Activated naive CD4-positive, alpha-beta T cell treated with Interleukin-2 at 50 U/mL for 16 hours (primary cell): ENCODE measurements around the gene KSR1.
"Not testable (repeated sequence)": the region's sequence is repeated elsewhere in the genome, so short reads cannot be mapped to it uniquely, and the experiment has no call there.

Experiments
- DNase-seq: peaks from one replicate; pipeline ENCODE4 v3.0.0-alpha.2; 2020

Gene KSR1

DNA sequence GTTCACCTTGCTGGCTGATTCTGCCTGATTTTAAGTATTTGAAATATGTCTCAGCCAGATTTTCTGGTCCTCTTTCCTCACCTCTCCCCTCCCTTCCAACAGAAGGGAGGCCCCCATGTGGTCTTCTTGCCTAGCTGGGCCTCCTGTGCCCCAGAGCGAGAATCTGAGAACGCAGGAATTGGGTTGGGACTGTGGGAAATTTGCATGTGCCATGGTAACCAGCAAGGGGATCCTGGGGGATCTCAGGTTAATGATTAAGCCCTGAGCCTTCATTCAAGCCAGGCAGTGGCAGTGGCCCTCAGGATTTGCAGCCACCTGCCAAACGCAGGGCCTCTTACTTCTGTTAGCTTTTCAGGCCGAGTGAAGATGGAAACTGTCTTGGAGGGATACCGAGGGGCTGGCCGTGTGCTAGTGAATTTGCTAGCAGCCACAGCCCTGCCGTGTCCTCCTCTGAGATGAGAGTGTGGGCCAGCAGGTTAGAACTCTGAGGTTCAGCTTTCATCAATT lies 40.2 kb downstream of the KSR1 start:
- DNase-seq = no peak

DNA sequence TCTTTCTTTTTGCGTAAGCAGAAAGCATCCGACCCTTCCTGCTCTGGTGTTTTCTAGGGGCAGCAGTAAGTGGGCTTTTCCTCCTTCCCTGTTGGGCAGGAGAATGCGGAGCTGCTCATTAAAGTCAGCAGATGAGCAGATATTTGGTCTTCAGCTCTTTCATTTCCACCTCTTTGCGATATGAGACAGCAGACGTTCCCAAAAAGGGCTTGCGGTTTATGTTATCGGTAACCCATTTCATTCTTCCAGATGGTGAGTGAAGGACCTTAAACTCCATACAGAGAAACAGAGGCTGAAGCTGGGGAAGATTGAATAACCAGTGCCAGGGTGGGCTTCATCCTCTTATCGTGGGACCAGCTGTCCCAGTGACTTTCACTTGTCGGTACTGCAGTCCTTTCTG lies 40.7 kb downstream of the KSR1 start:
- DNase-seq = no peak

- DNase-seq = no peak
Measured at GRCh38 chr17:27497696-27498095, 41.4 kb downstream of the KSR1 start.

- DNase-seq = no peak
Measured at GRCh38 chr17:27498615-27499309, 42.5 kb downstream of the KSR1 start.

DNA sequence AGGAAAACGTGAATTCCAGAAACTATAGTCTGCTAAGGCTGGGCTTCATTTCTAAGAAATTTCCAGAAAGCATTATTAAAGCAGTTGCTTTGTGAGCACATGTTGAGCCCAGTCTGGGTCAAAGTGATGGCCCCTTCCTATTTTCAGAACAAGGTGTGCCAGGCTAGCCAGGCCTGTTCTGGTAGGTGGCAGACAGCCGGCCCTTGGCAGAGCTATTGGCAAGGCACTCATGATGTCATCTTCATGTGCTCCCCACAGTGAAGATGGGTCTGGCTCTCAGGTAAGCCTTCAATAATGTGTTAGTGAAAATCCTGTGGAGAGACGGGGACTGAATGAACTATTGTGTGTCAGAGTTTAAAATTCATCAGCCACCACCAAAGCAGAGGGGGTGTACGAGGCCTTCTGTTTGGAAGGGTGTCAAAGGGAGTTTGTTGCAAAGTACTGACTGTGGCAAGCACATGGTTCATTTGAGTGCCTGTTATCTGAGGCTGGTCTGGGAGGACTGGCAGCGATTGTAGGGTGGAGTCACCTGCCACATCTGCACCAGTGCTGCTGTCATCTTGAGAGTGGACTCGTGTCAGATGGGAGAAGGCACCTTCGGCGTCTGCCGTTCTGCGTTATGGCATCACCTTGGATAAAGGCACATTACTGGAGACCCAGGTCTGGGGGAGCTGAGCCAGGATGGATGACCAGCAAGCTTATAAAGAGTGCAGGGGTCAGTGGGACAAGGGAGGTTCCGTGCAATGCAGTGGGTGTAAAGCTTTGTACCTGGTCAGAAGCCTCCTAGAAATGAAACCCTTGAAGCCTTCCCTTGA lies 43.4 kb downstream of the KSR1 start:
- no peak for DNase-seq

- not testable (repeated sequence) for DNase-seq
Measured at GRCh38 chr17:27501338-27501737, 45.1 kb downstream of the KSR1 start.

DNA sequence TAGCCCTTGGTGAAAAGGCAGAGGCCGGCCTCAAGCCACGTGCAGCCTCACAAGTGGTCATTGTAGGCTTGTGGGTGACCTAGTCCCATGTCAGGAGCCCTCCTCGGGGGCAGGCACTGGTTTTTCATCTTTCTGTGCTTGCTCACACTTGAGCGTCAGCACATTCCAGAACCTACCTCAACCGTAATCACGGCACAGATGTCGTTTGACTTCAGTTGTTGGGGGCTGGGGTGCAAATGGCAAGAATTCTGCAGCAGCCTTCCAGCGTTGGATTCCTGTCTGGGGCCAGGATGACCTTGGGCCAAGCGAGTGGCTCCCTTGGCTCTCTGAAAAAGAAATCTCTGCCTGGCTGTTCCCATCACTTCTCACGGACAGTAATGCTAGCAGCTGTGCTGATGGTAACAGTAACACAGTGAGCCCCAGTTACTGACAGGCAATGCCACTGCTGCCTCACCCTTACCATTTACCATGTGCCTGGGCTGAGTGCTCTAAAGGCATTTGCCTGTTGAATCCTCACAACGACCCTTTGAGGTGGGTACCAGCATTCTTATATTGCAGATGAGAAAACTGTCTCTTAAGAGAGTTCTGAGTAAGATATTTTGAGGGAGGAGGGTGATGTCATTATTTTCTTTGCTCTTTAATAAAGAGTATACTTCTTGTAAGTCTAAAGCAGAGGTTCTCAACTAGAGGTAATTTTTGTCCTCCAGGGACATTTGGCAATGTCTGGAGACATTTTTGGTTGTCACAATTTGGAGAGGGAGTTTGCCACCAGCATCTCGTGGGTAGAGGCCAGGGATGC lies 46.5 kb downstream of the KSR1 start:
- DNase-seq = no peak

GRCh38 chr17:27503611-27504010 lies 47.4 kb downstream of the KSR1 start:
- DNase-seq = no peak

DNA sequence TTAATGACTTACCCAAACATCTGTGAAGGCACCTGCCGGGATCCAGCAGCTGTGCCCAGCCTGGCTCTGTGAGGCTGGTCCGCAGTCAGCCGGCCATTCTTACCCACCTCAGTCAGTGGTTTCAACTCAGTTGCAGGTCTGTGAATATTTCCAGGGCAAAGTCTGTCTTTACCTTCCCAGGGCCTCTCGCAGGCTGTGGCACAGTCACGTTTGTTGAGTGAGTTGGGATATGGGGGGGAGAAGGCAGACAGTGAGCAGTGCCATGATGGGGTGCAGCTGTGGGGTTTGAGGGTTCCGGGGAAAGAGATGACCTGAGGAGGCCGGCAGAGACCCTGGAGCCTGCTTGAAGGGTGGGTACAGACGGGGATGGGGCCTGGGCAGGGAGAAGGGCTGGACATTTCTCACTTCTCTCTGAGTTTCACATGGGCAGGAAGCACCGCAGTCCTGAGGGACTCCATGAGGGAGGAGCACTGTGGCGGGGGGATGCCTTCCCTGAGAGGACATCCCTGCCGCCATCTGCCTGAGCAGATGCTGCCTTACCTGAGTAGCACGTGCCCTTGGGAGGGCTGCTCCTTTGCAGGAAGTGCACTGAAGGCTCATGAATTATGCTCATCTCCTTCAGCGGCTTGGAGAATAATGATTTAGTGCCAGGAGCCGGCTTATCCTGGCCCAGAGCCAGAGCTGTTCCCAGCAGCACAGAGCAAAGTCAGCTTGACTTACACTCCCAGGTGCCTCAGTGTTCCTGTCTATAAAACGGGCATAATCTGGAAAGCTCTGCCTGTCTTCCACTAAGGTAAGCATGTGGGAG lies 48.1 kb downstream of the KSR1 start:
- DNase-seq = no peak

DNA sequence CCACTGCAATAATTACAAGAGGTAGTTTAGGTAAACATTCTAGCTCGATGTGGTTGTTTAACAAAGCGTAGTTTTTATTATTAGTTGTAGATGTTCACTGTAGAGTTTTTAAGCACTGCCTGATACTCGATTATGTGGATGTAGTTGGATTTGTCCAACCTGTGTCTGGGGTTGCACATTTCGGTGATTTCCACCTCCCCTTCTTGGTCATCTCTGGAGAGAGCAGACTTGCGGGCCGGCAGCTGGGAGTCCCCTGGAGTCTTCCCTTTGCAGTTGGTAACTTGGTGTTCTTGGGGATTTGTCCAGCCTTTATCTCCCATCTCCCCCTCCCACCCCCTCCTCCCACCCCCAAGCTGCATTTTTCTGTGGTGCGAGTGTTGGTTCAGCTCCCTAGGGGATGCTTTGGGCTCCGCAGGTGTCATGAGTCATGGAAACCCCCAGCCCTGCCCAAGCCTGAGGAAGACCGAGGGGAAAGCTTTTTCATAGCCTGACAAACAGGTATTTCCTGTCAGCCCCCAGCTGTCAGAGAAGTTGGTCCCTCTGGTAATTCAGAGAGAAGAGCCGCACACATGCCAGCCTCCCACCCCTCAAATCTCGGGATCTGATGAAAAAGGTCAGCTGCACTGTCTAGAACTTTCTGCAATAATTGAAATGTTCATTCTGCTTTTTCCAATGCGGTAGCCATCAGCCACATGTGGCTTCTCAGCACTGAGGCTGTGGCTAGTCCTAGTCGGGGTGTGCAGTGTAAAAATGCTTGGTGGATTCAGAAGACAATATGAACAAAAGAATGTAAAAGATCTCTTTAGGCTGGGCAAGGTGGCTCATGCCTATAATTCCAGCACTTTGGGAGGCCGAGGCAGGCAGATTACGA lies 50.3 kb downstream of the KSR1 start:
- DNase-seq = no peak

DNA sequence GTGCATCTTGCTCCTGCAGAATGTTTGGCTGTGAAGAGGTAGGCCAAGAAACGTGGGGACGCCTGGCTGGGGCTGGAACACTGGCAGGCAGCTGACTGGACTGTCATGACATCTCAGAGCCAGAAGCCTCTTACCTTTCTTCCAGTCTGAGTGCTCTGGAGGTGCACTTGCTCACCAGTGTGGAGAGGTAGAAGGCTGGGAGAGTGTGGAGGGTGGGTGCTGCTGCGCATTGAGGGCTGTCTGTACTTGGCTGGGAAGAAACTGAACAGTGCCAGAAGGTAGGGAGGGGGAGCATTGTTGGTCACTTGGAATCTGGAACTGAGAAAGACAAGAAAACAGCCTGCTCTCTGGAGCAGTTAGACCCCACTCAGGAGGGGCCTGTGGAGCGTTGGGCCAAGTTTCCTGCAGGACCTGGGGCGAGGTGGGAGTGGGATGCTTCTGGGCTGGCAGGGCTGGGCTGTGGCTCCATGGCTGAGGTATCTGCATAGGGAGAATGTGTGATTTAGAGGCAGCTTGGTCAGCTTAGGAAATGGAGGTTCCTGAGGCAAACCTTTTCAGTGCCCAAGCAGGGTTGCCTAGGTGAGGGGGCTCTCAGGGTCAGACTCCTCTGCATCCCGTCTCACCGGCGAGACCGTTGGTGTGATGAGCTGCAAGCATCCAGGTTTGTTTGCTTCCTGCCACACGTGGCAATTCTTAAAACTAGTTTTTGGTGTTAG lies 55.1 kb downstream of the KSR1 start:
- DNase-seq = no peak

- DNase-seq = no peak
Measured at GRCh38 chr17:27512031-27512430, 55.8 kb downstream of the KSR1 start.

DNA sequence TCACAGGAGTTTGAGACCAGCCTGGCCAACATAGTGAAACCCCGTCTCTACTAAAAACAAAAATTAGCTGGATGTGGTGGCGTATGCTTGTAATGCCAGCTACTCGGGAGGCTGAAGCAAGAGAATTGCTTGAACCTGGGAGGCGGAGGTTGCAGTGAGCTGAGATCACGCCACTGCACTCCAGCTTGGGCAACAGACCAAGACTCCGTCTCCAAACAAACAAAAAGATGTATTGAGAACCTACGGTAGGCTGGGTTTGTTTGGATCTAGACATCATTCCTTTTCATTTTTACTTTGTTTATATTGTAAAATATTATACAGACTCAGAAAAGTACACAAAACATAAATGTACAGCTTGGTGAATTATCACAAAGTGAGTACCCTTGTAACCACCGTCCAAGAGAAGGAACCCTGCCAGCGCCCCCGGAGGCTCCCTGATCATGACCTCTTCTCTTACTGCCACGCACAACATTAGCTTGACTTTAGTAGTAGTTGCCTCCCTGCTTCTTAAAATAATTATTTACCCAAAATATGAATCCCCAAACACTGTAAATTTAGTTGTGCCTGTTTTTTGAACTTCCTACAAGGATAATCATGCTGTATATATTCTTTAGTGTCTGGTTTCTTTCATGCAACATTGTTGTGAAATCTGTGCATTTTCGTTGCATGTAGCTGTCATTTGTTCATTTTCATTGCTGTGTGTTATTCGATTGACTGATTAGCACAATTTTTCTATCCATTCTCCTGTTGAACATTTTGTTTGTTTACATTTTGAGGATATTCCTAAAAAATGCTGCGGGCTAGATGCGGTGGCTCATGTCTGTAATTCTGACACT lies 56.5 kb downstream of the KSR1 start:
- no peak for DNase-seq

DNA sequence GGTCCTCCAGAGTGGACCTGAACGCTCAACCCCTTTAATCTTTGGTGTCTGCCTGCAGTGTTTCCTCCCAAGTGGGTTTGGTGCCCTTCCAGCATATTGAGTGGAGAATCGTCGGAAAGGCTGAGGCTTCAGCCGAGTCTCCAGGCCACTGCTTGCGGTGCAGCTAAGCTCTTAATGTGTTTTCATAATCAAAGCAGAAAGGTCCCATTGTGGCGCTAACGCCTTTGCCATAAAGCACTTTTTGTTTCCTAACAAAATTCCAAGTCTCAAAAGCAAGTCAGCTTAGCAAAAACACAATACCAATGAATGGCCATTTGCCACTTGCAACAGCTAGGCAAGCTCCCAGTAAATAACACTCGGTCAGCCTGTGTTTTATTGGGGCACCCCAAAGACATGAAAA lies 57.6 kb downstream of the KSR1 start:
- DNase-seq = no peak

DNA sequence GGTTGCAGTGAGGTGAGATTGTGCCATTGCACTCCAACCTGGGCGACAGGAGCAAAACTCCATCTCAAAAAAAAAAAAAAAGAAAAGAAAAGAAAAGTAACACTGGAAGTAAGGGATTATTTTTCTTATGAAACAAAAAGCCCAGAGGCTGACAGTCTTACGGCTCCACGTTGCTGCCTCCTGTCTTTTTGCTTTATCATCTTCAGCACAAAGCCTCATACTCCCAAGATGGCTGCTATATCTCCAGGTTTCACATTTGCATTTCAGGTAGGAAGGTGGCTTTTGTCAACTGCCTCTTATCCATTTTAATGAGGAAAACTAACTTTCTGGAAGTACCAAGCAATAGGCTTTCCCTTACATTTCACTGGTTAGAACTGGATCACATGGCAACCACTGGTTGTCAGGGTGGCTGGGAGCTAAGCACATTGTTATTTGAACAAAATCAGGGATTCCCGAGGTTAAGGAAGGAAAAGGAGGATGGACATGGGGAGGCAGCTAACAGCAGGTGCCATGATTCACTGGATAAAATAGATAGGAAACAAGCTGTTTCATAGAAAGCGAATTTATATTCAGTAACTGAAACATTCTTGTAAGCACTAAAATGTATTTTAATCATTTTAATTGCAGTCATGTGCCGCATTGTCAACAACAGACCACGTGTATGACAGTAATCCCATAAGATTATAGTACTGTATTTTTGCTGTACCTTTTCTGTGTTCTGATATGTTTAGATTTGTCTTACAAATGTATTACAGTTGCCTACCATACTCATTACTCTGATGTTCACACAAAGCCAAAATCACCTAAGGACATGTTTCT lies 58.6 kb downstream of the KSR1 start:
- DNase-seq = no peak

DNA sequence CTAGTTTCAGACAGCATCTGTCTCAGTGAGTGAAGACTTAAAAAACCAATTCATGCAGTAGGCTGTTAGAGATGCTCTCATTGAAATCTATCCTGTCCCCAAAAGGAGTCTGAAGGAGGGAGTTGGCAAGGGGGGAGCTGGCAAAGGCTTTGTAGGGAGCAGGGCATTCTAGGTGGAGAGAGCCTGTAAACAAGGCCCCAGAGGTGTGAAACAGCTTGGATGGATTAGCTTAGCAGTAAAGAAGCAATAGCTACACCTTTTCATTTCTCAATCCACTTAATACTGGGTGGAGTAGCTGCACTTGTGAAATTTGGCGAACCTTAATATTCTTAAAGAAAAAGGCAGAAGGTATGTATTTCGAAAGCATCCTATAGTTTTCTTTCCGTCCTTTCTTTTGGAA lies 61.8 kb downstream of the KSR1 start:
- no peak for DNase-seq

GRCh38 chr17:27518545-27519521 lies 62.6 kb downstream of the KSR1 start:
- no peak for DNase-seq

DNA sequence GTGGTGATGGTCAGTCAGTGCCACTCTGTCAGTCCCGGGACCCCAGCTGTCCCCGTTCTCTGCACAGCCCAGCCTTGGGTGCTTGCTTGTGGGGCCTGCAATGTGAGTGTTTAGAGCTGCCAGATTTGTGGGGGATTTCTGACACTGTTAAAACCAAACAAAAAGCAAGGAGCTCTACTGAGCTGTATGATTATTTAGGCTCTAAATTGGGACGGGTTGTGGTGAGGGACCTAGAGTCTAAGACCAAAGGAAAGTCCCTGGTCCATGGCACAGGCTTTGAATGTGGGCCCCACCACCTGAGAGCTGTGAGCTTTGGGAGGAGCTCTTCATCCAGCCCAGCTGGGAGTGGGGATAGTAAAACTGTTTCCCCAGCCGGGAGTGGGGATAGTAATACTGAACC lies 63.3 kb downstream of the KSR1 start:
- DNase-seq = no peak
